HG03095 (cell line): Measurements from ENCODE around the gene TMEM14C.
"Not testable (repeated sequence)": the region's sequence is repeated elsewhere in the genome, so short reads cannot be mapped to it uniquely, and the experiment has no call there.

Experiments
- ATAC-seq: cut with Tn5 transposase; IDR thresholded peaks from one replicate; pipeline ENCODE4 v1.9.1; 2021; ENCODE audit warnings: moderate library complexity; ENCODE audit not compliant: unreplicated experiment

The TMEM14C gene

GRCh38 chr6:10720960-10721849 lies 1.7 kb upstream of the TMEM14C start:
- ATAC-seq: not testable (repeated sequence)

GRCh38 chr6:10721850-10722569 lies 860 bp upstream of the TMEM14C start:
- ATAC-seq: no peak

- ATAC-seq: no peak
These were observed 375 bp upstream of the TMEM14C start for GRCh38 chr6:10722570-10722819.

DNA sequence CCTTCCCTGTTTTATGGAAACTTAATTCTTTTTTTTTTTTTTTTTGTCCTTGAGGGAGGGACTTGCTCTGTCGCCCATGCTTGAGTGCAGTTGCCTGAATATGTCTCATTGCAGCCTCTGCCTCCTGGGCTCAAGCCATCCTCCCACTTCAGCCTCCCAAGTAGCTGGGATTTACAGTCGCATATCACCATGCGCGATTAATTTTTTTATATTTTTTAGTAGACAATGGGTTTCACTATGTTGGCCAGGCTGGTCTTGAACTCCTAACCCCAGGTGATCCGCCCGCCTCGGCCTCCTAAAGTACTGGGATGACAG lies 654 bp downstream of the TMEM14C start:
- no peak for ATAC-seq

DNA sequence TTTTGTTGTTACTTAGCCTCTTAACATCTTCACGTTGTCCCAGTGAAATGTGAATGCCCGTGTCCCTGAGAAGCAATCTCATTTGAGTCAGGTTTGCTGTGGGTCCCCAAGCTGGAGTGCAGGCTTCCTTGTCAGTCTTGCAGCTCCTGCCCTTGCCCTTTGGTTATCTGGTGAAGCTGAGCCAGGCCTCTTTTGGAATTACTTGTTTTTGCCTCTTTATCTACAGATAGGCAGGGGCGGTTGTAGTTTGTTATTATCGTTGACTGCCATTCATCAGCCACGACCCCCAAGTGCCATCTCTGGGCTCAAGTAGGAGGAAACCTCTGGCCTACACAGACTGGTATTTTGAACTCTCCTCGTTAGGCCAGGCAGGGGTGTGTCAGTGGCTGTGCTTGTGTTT lies 2.2 kb downstream of the TMEM14C start:
- no peak for ATAC-seq

GRCh38 chr6:10725716-10726115 lies 2.8 kb downstream of the TMEM14C start:
- ATAC-seq: no peak

DNA sequence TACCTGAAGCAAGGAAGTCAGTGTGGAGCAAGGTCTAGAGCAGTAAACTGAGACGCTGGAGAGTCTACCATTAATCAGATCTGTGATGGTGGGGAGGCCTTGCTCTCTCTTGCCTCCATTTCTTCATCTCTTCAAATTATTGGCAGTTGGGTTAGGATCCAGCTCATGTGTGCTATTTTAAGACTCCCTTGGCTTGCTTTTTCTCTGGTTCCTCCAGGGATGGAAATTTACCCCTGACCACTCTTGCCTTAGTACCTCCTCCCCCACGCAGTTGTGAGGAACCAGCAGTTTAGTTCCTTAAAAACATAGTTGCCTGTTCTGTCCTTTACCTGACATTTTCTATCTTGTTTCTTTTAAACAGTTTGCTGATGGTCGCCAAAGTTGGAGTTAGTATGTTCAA lies 7.4 kb downstream of the TMEM14C start:
- no peak for ATAC-seq

GRCh38 chr6:10733151-10733715 lies 10.4 kb downstream of the TMEM14C start:
- ATAC-seq: no peak

GRCh38 chr6:10733863-10734262 lies 11.0 kb downstream of the TMEM14C start:
- ATAC-seq: no peak

DNA sequence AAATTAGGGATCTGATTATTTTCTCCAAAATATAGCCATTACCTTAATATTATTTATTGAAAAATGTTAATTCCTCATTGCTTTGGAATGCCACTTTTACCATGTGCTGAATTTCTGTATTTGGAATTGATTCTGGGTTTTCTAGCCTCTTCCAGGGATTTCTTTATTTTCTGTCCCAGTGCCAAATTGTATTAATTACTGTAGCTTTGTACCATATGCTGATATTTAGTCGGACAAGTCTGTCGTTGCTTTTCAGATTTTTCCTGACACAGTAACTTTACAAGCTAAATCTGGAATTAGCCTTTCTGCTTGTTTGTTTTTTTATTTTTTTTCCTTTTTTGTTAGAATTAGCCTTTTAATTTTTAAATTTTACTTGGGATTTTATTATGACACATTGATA lies 13.9 kb downstream of the TMEM14C start:
- no peak for ATAC-seq

- no peak for ATAC-seq
These were observed 17.2 kb downstream of the TMEM14C start for GRCh38 chr6:10740061-10740460.

DNA sequence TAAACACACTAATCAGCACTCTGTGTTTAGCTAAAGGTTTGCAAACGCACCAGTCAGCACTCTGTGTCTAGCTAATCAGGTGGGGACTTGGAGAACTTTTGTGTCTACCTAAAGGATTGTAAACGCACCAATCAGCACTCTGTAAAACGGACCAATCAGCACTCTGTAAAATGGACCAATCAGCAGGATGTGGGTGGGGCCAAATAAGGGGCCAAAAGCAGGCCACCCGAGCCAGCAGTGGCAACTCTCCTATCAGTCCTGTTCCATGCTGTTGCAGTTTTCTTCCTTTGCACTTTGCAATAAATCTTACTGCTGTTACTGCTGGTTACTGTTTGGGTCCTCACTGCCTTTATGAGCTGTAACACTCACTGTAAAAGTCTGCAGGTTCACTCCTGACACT lies 18.8 kb downstream of the TMEM14C start:
- ATAC-seq: not testable (repeated sequence)

GRCh38 chr6:10742251-10742650 lies 19.4 kb downstream of the TMEM14C start:
- ATAC-seq: no peak

GRCh38 chr6:10743515-10743914 lies 20.6 kb downstream of the TMEM14C start:
- no peak for ATAC-seq

DNA sequence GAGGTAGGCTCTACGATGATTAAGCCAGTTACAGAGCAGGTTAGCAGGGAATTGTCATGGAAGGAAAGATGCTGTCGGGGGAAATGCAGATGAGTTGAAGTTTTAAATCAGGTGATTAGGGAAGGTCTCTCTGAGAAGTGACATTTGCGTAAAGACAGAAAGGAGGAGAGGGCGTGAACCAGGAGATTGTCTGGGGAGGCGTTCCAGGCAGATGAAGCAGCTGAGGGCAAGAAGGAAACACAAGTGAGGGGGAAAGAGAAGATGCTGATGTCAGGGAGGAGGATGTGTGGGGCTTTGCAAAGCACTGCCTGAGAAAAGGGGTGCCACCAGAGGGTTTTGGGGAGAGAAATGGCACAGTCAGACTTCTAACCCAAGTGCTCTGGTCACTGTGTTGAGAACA lies 22.2 kb downstream of the TMEM14C start:
- ATAC-seq: no peak

GRCh38 chr6:10746915-10747250 lies 24.0 kb downstream of the TMEM14C start:
- ATAC-seq: no peak

DNA sequence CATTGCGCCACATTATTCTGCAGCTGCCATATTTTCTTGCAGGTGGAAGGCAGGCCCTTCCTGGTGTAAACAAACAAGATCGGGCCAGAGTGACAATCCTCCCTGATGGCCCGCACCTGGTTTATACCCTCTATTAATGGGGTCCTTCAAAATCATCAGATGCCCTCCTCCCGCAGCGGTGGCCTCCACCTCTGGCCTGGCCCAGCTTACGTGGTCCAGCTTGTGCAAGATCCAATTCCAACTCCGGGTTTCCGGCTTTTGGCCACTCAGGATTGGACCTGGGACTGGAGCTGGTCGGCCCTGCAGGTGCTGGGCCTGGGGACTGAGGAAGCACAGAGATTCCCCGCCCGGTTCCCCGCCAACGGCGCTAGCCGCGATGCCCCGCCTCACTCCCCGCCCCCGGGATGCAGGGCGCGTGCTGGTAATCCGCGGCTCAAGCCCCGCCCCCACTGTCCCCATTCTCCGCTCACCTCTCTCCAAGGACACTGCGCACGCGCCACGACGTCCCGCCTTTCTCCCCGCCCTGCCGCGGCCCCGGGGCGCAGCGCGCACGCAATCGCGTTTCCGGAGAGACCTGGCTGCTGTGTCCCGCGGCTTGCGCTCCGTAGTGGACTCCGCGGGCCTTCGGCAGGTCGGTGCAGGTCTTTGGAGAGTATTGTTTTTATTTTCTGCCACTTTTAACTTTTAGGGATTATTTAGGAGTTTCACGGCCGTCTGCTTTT lies 24.5 kb downstream of the TMEM14C start, which contains the start of gene TMEM14B:
TSS of gene TMEM14B (plus strand) at position 555 of the 722 bp plus-strand sequence. CDS start 1,441 bp downstream, outside the sequence.
- peak; percentile 96 for ATAC-seq

DNA sequence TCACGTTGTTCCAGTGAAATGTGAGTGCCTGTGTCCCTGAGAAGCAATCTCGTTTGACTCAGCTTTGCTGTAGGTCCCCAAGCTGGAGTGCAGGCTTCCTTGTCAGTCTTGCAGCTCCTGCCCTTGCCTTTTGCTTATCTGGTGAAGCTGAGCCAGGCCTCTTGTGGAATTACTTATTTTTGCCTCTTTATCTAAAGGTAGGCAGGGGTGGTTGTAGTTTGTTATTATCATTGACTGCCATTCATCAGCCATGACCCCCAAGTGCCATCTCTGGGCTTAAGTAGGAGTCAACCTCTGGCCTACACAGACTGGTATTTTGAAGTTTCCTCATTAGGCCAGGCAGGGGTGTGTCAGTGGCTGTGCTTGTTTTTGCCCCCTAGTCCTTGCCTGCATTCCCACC lies 26.9 kb downstream of the TMEM14C start:
- ATAC-seq: no peak

GRCh38 chr6:10750568-10750967 lies 27.7 kb downstream of the TMEM14C start:
- ATAC-seq: not testable (repeated sequence)

GRCh38 chr6:10751757-10752156 lies 28.9 kb downstream of the TMEM14C start:
- ATAC-seq: not testable (repeated sequence)

GRCh38 chr6:10756085-10756484 lies 33.2 kb downstream of the TMEM14C start:
- no peak for ATAC-seq
